ENCODE results near the gene CPNE7. TPM values are rescaled to one million over a fixed set of nuclear protein-coding genes. Genes with fewer than 3 reads are reported as not detected.

Gene CPNE7
- total and polyA plus RNA-seq, 9 of the 15 experiments (the other 6 are each of a cell fraction or from before 2014, with no cell fraction given) = 0.30 to 73.4 (median 32.7) TPM

GRCh38 chr16:89548344-89549006, 27.1 kb upstream of the CPNE7 start:
- Histone ChIP-seq H3K27ac (ENCODE audit: extremely low read depth, low read depth, low read length) (no peak overlapping the region), H4K20me1 (replicated peaks; ENCODE audit: control insufficient read depth, insufficient read depth, low read length) (no peaks in the 10 kb centered on the region; the same call in 1 of the 2 replicates), H3K4me2 (ENCODE audit: insufficient read depth, low read length) (no peak overlapping the region), H3K36me3 (ENCODE audit: control insufficient read depth, insufficient read depth, low read length) (peaks cover 89% of the 10 kb centered on the region; the same call in 2 of the 3 replicates), H3K27me3 (ENCODE audit: control insufficient read depth in 2 of 2, insufficient read depth in 2 of 2, low read length in 2 of 2) (no peaks in the 10 kb centered on the region), H3K4me3 (no peak overlapping the region), H3K9me3 (replicated peaks; ENCODE audit: control insufficient read depth, insufficient read depth, low read depth, low read length) (no peaks in the 10 kb centered on the region), H3K9ac (ENCODE audit: insufficient read depth in 1 of 2, low read depth in 2 of 2, low read length in 2 of 2) (0 out of 4 replicates have a peak overlapping the region, but pooled peaks of 1 of the 2 experiments have one; percentile 54), H3K79me2 (ENCODE audit: control insufficient read depth, insufficient read depth, low read length) (no peaks in the 10 kb centered on the region), H3K9me1 (ENCODE audit: control insufficient read depth, insufficient read depth, low read length) (peaks cover 2% of the 10 kb centered on the region), H3K4me1 (replicated peaks in 1 of 2; ENCODE audit: control insufficient read depth in 2 of 2, insufficient read depth in 2 of 2, low read length in 2 of 2) (peaks cover 0 to 2% of the 10 kb centered on the region in 2 experiments; a peak in 1 of 5 replicates), H2AFZ (ENCODE audit: low read depth, low read length) (no peak overlapping the region)
- BruUV-seq (replicated peaks) = no TSS peak
- ChIA-PET CTCF (ENCODE audit: low intra/inter-chr PET ratio) (no interaction called here), POLR2A (no interaction called here)
- ATAC-seq (no peak), FAIRE-seq (no peak), DNase-seq (ENCODE audit: extremely low read depth in 1 of 4, low spot score in 3 of 4) (no peak)
- 91% methylated on average over 28 of the region's 28 CpGs for WGBS (ENCODE audit: insufficient coverage, low coverage, missing lambda C conversion rate)
- TF ChIP-seq ZNF79 (CRISPR knock-in tag; IDR thresholded peaks at IDR 0.05; ENCODE audit: low read depth) (no peak), ZNF197 (CRISPR knock-in tag; IDR thresholded peaks at IDR 0.05; ENCODE audit: low read depth) (no peak), ZBTB1 (CRISPR knock-in tag; IDR thresholded peaks at IDR 0.05; ENCODE audit: borderline replicate concordance, low read depth) (no peak), HMGXB4 (CRISPR knock-in tag; IDR thresholded peaks at IDR 0.05) (no peak), LARP7 (IDR thresholded peaks at IDR 0.05) (no peak), ZFP1 (CRISPR knock-in tag; IDR thresholded peaks at IDR 0.05) (no peak), NBN (IDR thresholded peaks at IDR 0.05; ENCODE audit: low read depth) (no peak), VEZF1 (CRISPR knock-in tag; IDR thresholded peaks at IDR 0.05) (no peak), ETS2 (tag; IDR thresholded peaks at IDR 0.05; ENCODE audit: borderline replicate concordance, poor library complexity, severe bottlenecking) (no peak), DNMT1 (IDR thresholded peaks at IDR 0.05) (no peak), ZNF699 (CRISPR knock-in tag; IDR thresholded peaks at IDR 0.05; ENCODE audit: insufficient replicate concordance) (no peak), ZNF785 (CRISPR knock-in tag; IDR thresholded peaks at IDR 0.05) (no peak), CREBBP (IDR thresholded peaks at IDR 0.05; ENCODE audit: low read depth, low read length) (no peak), STAG1 (CRISPR knock-in tag; IDR thresholded peaks at IDR 0.05; ENCODE audit: borderline replicate concordance) (no peak), ZBTB33 (CRISPR knock-in tag; IDR thresholded peaks at IDR 0.05) (no peak), HNRNPK (IDR thresholded peaks at IDR 0.05; ENCODE audit: low read depth, low read length, poor library complexity, severe bottlenecking) (no peak)
- in situ Hi-C loops (cut with MboI) (no loop called here), intact Hi-C loops (cut with micrococcal nuclease) (no loop called here)

Data from K562 (cell line).